Fibroblast of skin of scalp (primary cell): ENCODE measurements around the gene ADAM8.

Experiments used
- DNase-seq: peaks from one replicate; pipeline ENCODE4 v3.0.0-alpha.2; 2013

Gene ADAM8

DNA sequence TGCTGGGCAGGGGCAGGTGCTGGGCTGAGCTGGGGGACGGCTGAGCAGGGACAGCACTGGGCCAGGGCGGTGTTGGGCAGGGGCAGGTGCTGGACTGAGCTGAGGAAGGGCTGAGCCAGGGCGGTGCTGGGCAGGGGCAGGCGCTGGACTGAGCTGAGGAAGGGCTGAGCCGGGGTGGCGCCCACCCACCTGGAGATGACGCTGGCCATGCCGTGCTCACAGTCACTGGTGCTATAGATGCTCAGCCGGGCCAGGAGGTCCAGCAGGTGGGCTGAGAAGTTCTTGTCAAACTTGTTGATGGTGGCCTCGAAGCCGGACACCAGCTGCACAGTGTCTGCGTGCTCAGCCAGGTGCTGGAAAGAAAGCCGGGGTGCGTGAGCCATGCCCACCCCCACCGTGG, 4.4 kb upstream of the ADAM8 start:
- DNase-seq: no peak

DNA sequence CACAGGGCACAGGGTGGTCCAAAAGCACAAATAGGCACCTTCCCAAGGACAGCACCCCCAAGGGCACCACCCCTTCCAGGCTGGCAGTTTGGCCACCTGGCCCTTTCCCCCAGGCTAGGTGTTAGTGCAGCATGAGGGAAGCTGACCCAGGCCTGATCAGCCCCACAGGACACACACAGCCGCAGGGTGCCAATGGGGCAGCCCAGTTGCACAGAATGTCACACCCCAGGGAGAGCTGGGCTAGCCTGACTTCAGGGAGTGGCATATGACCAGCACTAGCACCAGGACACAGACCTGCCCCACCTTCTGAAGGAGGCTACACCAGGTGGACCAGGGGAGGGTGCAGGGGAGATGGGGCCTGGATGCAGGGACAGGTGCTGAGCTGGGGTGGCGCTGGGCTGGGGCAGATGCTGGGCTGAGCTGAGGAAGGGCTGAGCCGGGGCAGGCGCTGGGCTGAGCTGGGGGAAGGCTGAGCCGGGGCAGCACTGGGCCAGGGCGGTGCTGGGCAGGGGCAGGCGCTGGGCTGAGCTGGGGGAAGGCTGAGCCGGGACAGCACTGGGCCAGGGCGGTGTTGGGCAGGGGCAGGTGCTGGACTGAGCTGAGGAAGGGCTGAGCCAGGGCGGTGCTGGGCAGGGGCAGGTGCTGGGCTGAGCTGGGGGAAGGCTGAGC, 3.9 kb upstream of the ADAM8 start:
- no peak for DNase-seq

DNA sequence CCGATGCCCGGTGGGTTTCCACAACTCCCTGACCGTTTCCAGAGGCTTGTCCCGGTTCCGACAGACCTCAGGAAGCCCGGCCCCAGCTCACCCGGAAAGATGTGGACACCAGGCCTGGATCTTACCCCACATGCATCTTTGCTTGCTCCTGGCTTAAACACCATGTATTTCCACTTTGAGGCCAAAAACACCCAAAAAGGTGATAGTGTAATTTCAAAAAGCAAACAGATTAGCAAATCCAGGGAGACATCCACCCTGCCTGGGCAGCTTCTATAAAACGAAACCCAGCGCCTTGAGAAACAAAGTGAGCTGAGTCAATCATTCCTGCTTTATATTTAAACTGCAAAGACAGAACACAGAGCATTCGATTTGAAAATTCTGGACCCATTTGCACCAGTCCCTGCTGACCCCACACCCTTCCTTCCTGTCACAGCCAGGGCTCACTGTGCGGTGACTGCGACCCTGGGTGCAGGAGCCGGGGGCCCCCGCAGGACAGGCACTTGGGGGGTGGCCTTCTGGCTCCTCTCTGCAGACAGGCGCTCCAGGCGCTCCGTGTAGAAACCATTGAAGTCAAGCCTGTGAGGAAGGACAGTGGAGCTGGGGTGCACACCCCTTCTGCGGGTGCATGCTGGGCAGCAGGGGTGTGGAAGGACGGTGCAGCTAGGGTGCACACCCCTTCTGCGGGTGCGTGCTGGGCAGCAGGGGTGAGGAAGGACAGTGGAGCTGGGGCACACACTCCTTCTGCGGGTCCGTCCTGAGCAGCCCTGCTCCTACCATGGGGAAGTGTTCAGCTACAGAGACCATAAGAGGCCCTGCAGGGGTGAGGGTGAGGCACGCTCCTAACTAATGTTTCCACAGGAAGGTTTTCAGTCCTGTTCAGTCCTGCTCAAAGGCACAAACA, 2.9 kb upstream of the ADAM8 start:
- no peak for DNase-seq

DNA sequence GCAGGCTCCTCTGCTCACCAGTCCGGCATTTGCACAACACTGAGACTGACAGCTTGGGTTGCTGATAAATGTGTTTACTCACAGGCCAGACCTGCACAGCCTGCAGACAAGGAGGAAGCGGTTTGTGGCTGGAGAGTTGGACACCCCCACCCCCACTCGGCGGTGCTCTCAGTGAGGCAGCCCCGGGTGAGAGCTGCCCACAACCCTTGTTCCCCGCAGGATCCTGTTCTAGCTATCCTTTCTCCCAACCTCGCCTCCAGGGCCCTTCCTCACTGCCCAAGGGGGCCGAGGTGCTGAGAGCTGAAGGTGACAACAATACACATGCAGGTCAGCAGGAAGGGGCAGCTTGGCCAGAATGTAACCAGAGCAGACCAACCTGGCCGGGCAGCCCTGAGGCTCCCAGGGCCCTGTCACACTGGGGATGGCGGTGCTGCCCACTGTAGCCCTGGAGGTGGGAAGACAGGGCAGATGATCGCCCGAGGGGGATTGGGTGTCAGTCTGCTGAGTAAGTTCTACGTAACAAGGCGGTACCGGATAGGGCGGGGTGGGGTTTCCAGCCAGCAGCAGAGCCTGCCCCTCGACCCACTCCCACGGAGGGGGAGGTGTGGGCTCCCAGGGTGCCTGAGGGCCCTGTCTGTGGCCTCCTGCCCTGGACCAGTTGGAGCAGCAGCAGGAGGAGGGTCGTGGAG, 2.1 kb upstream of the ADAM8 start:
- no peak for DNase-seq

DNA sequence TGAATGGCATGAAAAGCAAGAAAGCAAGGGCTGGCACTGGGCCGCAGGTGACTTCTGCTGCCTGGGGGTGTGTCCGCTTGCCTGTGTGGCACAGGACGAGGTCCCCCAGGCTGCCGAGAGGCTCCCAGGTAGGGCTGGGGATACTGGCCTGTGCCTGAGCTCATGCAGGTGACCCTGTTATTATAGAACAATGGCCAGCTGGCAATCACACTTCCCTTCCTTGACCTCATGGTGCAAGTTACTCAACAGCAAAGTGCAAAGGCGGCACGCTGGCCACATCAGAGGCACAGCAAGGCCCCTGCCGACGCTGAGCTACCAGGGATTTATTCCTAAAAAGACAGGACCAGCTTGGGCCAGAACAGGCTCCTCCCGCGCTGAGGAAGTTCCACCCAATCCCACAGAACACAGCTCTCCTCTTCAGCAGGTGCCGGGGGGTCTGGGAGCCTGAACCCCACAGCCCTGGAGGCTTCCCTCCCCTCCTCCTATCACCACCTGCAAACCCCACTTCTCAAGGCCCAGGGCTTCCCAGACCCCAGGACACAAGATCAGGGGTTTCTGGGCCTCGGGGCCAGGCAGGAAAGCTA, 1.4 kb upstream of the ADAM8 start:
- no peak for DNase-seq

DNA sequence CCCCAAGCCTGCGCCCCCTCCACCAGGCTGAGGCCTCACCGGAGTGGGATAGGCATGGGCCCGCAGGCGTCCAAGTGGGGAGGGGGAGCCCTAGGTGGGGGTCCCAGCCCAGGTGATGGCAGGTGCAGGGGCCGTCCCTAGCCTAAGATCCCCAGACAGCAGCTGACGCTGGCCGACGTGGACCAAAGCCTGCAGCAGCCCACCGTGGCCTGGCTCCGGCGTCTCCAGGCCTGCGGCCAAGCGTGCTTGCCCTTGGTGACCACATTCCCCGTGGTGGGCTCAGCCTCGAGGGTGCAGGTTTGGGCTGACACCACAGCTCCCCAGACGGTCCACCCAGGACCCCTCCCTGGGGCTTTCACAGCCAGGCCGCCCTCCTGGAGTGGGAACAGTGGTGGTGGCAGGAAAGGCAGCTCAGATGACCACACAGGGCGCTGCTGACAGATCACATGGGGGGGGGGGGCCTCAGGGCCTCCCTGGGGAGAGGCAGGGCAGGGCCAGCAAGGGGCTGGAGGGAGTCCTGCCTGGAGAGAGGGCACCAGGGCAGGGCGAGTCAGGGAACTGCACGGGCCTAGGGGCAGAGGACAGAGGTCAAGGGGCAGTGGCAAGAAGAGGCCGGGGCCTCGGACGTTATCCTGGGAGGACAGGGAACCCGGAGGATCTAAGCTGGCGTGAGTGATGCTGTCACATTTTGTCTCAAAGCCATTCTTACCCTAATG, 767 bp upstream of the ADAM8 start:
- no peak for DNase-seq

DNA sequence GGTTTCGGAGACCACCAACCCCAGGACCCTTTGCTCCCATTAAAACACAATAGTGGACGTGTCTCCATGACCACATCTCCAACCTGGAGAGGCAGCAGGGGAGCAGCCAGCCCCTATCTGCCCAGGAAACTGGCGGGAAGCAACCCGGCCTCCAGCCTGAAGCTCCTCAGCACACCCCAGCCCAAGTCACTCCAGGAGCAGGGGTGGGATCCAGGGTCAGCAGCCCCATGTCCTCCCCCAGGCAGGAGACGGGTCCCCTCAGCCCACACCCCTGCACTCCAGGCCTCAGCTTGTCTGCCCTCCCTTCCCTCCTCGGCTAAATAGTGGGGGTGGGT, 601 bp downstream of the ADAM8 start:
- DNase-seq: no peak

DNA sequence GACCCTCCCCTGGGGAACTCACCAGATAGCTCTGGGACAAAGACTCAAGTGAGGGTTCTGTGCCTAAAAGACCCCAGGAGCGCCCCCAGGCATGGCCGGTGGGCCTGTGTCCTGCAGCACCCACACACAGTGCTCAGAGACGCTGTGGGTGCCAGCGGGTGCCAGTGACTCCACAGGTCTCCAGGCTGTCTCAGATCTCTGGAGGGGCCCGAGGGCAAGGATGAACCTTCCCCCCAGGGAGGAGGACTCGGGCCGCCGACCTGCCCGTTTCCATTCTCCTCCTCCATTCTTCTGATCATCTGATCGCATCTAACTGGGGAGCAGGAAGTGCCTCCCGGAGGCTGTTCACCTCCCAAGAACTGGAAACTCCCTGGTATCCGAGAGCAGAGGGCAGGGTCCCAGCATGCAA, 980 bp downstream of the ADAM8 start:
- no peak for DNase-seq

DNA sequence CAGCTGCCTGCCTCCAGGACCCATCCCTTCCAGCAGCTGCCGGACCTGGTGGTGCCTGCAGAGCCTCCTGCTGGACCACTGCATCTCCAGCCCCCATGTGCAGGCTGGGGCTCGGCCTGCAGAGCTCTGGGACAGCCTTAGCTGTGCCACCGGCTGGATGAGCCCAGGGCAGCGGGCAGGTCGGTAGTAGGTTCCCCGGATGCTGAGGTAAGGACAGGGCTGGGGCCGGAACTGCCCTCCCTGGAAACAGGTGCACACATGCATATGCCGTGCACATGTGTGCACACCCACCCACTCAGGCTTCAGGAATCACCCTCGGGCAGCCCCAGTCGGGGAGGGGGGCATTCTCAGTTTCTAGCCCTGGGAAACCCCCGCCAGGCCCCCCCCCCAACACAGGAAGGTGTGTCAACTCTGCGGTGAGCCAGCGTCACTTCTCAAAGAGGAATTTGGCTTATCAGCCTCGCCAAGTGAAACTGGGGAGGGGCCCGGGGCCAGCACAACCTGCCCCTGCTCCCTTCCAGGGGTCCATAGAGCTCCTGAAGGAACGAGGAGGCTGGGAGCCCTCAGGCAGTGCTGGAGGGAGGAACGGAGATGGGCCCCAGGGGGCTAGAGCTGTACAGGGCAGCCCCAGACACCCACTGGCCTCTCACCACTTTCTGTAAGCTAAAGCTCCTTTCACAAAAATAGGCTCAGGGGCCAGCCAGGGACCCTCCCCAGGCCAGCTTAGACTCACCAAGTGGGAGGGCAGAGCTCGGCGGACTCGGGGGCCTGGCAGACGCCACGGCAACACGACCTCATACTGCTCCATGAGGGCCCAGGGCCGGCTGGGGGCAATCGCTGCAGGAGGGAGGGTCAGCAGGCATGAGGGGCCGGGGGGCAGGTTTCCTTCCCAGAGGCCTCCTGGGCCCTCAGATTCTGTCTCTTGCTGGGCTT, 1.7 kb downstream of the ADAM8 start:
- no peak for DNase-seq

DNA sequence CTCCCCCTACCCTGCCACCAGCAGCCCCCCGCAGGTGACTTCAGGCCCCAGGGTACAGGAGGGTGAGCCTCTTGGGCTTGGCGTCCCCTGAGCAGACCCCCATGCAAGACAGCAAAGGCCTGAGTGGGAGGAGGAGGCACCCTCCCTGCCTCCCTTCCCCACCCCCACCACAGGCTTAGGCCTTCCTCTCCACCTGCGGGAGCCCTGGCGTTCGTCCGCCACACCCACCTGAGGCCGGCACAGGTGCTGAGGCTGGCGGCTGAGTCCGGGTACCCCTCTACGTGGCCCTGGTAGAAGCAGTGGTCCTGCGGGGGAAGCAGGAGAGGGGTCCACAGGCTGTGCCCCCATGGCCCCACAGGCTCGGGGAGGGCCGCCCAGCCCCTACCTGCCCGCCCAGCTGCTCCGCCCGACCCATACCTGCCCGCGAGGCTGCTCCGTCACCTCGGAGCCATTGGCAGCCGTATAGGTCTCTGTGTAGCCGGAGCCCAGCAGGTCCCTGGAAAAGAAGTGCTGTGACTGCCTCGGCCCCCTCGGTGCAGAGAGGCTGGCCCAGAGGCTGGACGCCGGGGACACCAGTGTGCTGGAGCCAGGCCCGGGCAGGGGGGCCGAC, 3.0 kb downstream of the ADAM8 start:
- no peak for DNase-seq

DNA sequence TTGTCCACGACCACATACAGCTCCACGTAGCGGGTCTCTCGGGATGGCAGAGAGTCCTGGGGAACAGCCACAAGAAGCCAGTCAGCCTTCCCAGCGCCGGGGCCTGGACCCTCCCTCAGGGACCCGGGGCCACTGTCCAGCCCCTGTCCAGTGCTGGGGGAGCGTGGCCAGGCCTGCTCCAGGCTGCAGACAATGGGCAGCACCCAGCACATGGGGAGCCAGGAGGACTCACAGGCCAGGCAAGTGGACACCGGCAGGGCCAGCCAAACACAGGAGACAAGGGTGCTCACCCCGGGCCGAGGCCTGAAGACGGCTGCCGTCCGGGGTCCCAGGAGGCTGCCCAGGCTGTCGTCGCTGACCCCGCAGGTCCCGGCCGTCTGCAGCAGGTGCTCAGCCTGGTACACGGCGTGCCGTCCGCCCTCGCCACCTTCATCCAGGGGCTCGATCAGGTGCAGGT, 3.7 kb downstream of the ADAM8 start:
- no peak for DNase-seq

DNA sequence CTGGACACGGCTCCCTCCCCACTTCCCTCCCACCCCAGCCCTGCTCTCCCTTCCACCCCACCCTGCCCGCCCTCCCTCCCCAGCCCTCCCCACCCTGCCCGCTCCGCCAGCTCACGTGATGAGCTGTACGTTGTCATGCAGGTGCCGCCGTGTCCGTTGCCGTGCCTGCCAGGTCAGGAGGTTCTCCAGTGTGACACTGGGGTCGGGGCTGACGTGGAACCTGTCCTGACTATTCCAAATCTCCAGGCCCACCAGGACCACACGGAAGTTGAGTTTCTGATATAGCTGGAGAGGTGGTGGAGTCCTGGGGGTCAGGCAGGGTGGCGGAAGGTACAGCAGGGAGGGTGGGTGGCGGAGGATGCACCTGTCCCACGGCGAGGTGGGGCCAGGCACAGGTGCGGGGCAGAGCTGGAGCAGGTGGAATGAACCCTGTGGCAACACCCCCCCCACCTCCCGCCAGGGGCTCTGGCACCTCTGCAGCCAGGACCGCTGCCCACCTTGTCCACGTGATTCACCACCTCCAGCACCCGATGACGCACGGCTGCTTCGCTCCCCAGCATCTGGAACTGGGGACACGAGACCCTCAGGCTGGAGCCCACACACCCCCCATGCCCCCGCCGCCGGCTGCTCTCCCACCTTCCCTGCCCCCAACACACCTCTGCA, 4.2 kb downstream of the ADAM8 start:
- no peak for DNase-seq

DNA sequence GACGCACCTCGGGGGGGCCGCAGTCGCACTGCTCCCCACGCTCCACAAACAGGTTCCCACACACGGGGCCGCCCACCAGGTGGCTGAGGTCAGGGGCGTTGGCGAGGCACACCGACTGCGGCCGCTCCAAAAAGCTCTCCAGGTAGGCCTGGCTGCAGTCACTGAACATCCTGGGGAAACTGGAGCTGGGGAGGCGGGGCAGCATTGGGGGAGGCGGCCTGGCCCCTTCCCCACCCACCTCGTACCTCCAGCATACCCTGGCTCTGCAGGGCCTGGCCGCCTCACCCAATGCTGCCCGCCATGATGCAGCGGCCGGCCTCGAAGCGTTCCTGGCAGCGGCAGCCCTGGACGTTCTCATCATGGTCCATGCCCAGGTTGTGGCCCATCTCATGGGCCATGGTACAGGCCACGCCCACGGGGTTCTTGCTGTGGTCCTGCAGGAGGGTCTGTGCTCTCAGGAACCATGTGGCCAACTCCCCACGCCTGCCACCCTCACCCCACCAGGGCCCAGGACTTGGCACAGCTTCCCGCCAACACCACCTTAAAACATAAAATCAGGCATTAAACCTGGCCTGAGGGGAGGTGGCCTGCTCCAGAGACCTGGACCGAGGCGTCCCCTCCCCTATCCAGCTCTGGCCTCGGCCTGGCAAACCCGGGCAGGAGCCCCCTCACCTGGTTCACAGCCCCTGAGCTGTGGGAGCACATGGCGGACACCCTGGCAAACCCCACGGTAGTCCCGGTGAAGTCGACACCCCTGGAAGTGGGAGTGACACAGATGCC, 5.0 kb downstream of the ADAM8 start:
- no peak for DNase-seq

DNA sequence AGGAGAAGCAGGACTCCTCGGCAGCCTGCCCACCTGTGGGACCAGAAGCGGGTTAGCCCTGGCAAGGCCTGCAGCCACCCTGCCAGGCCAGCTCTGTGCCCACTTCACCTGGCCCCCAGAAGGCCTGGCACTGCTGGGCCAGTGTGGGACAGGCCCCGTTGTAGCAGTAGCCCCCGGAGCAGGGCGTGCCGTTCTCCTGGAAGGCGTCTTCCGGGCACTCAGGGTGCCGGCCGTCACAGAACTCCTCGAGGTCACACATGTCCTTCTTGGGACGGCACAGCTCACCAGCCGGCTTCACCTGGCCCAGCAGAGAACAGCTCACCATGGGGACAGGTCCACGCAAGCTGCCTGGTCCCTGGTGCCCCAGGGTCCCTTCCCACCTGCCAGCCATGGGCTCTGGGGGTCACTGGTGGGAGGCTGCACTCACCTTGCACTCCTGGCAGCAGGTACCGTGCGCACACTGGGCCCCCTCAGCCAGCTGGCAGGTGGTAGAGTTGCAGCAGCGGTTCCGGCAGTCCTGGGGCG, 5.8 kb downstream of the ADAM8 start:
- DNase-seq: no peak

DNA sequence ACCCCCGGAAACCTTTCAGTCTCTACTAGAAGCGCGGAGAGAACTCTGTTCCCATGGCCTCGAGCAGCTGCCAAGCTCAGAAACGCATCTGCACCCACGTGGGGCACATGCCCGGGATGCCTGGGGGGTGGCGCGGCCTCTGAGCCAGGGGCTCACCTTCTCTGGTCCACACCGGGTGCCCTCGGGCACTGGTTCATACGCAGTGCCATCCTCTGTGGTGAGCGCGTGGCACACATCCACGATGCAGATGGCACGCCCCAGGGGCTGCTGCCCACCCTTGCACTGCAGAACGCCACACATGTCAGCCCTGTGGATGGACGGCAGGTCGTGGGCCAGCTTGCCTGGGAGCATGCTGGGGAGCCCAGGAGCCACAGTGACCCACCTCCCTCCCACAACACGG, 6.5 kb downstream of the ADAM8 start:
- DNase-seq: no peak

DNA sequence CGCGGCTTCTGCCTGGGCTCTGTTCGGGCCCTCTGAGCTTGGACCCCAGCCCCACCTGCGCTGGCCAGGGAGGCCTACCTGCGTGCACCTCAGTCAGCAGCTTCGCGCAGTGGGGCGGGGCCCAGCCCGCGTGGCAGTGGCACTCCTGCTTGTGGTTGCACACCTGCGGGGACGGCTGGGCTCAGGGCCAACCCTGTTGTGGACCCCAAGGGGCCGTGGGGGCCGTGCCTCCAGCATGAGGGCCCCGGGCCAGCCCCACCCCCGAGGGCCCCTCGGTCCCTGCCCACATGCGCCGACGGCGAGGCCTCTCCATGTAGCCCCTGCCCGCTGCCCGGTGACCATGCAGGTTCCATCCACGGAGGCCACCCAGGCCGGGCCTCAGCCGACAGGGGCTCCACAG, 7.3 kb downstream of the ADAM8 start:
- DNase-seq: no peak

DNA sequence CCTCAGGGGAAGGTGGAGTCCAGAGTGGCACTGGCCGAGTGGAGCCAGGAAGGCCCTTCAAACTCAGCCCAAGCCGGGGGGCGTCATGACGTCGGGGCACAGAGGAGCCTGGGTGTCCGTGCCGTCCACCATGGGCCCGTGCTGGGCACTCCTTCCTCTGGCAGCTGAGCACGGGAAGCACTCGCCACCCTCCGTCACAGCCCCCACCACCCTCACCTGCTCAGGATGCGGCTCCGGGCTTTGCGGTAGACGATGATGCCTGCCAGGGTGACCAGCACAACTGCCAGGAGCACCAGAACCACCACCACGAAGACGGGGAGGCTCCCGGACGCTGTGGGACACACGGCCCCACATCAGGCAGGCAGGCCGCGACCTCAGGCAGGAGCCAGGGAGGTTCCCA, 8.1 kb downstream of the ADAM8 start:
- no peak for DNase-seq

DNA sequence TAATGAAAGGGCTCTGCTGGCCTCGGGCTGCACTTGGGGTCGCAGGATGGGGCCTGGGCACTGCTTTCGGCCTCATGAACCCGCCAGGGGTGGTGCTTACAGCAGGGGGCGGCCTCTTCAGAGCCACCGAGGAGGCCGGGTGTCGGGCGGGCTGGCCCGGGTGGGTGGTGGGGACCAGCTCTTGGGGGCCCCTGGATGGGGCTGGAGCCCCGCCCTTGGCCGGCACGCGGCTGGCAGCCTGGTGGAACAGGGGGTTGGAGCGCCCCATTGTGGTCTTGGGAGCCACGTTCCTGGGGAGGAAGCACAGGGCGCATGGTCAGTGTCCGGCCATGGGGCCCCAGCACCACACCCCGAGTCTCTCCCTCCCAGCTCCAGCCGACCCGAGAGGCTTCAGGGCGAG, 8.8 kb downstream of the ADAM8 start:
- DNase-seq: no peak

DNA sequence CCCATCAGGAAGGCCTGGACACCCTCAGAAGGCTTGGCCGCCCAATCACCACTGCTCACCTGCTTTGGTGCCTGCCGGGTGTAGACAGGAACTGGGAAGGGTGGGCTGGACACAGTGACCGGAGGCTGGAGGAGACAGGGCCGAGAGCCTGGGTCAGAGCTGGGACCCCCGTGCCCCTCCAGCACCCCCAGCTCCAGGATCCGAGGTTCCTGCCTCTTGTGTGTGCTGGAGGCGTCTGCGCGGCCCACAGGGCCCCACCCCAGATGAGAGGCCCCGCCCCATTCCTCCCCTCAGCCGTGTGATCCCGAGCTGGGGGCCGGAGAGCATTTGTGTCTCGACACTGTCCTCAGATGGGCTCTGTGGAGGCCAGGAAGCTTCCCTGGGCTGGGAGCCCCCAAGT, 9.4 kb downstream of the ADAM8 start:
- DNase-seq: no peak
